Breast epithelium (tissue), 4 donors: Measurements from ENCODE around the gene TMEM143. TPM values are rescaled to one million over a fixed set of nuclear protein-coding genes. Genes with fewer than 3 reads are reported as not detected.

ENCODE experiments used
- DNase-seq, 2 donors: peaks; one replicate each; pipeline ENCODE4 v3.0.0-alpha.2; 2019; ENCODE audit warnings: low spot score in 2 of 2
- H3K27ac ChIP-seq, 2 donors: fragments of 200-600 bp; sonication (generic) in 1 of 2; one replicate each; pipeline ENCODE4 v1.5.1; 2016 to 2019; ENCODE audit warnings: mild to moderate bottlenecking in 1 of 2
- H3K27me3 ChIP-seq, 2 donors: fragments of 200-600 bp; sonication (generic) in 1 of 2; one replicate each; pipeline versions ENCODE4 v1.5.1 to v1.6.0; 2017 to 2019; ENCODE audit warnings: control low read depth in 1 of 2, mild to moderate bottlenecking in 1 of 2
- H3K36me3 ChIP-seq: fragments of 200-600 bp; one replicate; pipeline ENCODE4 v1.5.1; 2019
- H3K4me1 ChIP-seq, 2 donors: fragments of 200-600 bp; sonication (generic); one replicate each; pipeline ENCODE4 v1.5.1; 2016 to 2019; ENCODE audit warnings: control low read depth in 1 of 2
- H3K4me3 ChIP-seq, 3 donors: fragments of 200-600 bp; sonication (generic); 1 replicate in 2 of 3; 2 replicates in 1 of 3; pipeline ENCODE4 v1.5.1; 2016 to 2019; ENCODE audit warnings: mild to moderate bottlenecking in 3 of 3, moderate library complexity in 2 of 3
- H3K9me3 ChIP-seq, 2 donors: fragments of 200-600 bp; sonication (generic) in 1 of 2; one replicate each; pipeline ENCODE4 v1.5.1; 2016 to 2019; ENCODE audit warnings: control low read depth in 1 of 2
- CTCF ChIP-seq, 3 donors: fragments of 450-650 bp; IDR thresholded peaks; one replicate each; pipeline ENCODE4 v1.5.1; 2016 to 2017; ENCODE audit warnings: antibody characterized with exemption in 3 of 3, mild to moderate bottlenecking in 3 of 3, moderate library complexity in 3 of 3
- POLR2A ChIP-seq: fragments of 450-650 bp; IDR thresholded peaks from one replicate; pipeline ENCODE4 v1.6.1; 2016; ENCODE audit warnings: antibody characterized with exemption, mild to moderate bottlenecking, moderate library complexity
- POLR2AphosphoS5 ChIP-seq, 3 donors: sonication (generic); formaldehyde crosslinking; IDR thresholded peaks; one replicate each; pipeline ENCODE4 v1.6.1; 2017; ENCODE audit warnings: antibody characterized with exemption in 3 of 3
- intact Hi-C: fragments of 100-400 bp; cut with DNase I; formaldehyde crosslinking; loops from one replicate; pipeline ENCODE4 v1.15.1; 2023; ENCODE audit warnings: low total_unique reads
- total RNA-seq, 3 donors: library from RNA; depleted of rRNA; stranded (reverse); fragments of >200 nt; gene quantifications; one replicate each; pipeline ENCODE4 v1.1.0, GENCODE V29; 2016

The TMEM143 gene
- total RNA-seq, 3 donors from 2014 or later = 5.9 to 10.5 (median 6.2) TPM

DNA sequence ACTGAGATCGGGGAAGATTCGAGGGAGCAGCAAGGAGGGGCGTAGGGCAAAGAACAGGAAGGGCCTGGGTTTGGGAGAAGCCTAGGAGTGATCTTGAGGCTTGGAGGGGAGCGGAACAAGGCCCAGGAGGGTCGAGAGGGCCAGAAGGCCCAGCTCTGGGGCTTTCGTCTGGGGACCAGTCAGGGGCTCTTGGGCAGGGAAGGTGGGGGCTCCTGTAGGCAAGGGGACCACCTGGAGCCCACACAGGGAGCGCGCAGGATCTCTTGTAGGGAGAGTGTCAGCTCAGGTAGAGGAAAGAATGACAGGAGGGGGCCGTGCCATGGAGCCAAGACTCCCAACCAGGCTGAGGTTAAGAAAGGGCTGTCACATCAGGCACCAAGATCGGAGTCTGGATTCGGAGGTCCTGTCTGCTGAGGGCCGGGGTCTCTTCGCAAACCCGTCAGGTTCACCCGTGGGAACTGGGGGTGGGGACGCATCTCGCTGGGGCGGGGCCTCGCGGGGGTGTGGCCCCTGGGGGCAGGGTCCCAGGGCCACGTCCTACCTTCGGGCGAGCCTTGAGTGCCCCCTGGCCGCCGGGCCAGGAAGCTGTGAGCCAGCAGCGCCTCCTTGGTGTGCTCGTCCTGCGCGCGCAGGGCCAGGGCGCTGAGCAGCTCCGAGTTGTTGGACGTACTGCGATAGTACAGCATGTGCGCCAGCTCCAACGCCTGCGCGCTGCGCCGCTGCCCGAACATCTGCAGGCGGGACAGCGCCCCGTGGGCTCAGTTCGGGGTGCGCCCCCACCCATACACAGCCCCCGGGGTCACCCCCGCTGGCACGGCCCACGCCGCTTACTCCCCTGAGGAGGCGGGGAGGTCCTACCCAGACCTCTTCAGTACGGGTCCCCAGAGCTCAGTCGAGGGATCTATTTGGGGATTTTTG, 30.0 kb downstream of the TMEM143 start:
- intact Hi-C loops = no loop called here
- Histone ChIP-seq H3K27me3 (no peaks in the 10 kb centered on the region), H3K36me3 (no peaks in the 10 kb centered on the region), H3K4me3 (peak overlapping the region; percentile 36 to 68 (median 55)), H3K9me3 (no peaks in the 10 kb centered on the region), H3K4me1 (peaks cover 0 to 3% of the 10 kb centered on the region in 2 donors), H3K27ac (peak overlapping the region; percentile 88 to 94)
- peak in 2 of 3 donors; percentile 50 to 74 for TF ChIP-seq CTCF (IDR thresholded peaks at IDR 0.05)
- TF ChIP-seq POLR2A = no peak
- TF ChIP-seq POLR2AphosphoS5 (IDR thresholded peaks at IDR 0.05) = peak in 2 of 3 donors; percentile 22 to 33
- DNase-seq = peak; percentile 86 to 87

DNA sequence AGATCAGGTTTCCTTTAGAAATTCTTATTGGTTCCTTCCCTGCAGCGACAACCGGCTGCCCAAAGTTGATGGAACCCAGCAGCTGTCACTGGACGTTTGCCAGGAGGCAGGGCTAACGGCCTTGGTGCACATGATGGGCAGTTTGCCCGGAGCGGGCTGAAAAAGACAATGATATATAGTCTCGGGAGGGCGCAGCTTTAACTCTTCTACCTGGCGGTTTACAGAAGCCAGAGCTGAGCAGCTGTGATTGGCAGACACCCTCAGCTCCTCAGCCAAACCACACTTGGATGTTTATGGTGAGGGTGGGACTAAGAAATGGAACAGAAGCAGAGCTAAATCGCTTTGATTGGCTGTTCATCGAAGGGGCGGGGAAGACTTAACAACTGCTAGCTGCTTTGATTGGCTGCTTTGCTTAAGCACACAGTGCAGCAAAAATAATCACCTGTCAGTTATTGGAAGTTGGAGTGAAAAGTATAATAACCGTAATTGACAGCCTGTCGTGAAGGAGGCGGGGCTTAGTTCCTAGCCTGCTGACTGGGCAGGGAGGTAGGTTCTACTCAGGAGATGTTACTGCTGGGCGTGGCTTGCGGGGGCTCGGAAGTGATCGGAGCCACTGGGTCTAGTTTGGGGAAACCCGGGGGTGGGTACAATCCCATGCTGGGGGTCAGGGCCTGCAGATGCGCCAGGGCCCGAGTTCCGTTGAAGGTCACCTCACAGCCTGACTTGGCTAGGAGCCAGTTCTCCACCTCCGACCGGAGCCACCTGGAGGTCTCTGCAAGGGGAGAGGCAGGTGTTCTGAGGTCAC, 30.9 kb downstream of the TMEM143 start:
- TF ChIP-seq POLR2AphosphoS5 (IDR thresholded peaks at IDR 0.05) = peak; percentile 18 to 42 (median 31)
- no peak for TF ChIP-seq POLR2A
- peak; percentile 89 to 96 for DNase-seq
- H3K4me3 ChIP-seq = peak overlapping the region; percentile 33 to 68 (median 55)
- no peaks in the 10 kb centered on the region for H3K36me3 ChIP-seq
- peaks cover 0 to 3% of the 10 kb centered on the region in 2 donors for H3K4me1 ChIP-seq
- H3K9me3 ChIP-seq = no peaks in the 10 kb centered on the region
- no peaks in the 10 kb centered on the region for H3K27me3 ChIP-seq
- intact Hi-C loops = no loop called here
- peak overlapping the region; percentile 88 to 94 for H3K27ac ChIP-seq

DNA sequence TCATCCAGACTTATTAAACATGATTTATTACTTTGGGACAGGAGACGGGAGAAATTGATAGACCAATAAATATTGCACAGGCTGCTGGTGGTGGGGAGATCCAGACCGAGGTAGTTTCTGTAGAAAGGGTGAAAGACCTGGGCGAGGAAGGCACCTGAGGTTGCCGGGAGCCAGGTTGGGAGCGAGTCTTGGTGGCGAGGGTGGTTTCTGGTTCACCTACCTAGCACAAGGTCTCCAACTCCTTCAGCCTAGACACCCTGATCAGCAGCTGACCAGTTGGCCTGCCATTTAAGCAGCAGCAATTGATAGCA, 31.4 kb downstream of the TMEM143 start:
- DNase-seq = no peak
- Histone ChIP-seq H3K4me3 (peak overlapping the region; percentile 3 to 68 (median 55)), H3K27ac (peak overlapping the region; percentile 88 to 94), H3K27me3 (no peaks in the 10 kb centered on the region), H3K9me3 (no peaks in the 10 kb centered on the region), H3K36me3 (no peaks in the 10 kb centered on the region), H3K4me1 (peaks cover 0 to 3% of the 10 kb centered on the region in 2 donors)
- intact Hi-C loops = no loop called here
- TF ChIP-seq POLR2A (no peak), POLR2AphosphoS5 (IDR thresholded peaks at IDR 0.05) (no peak), CTCF (IDR thresholded peaks at IDR 0.05) (no peak)

DNA sequence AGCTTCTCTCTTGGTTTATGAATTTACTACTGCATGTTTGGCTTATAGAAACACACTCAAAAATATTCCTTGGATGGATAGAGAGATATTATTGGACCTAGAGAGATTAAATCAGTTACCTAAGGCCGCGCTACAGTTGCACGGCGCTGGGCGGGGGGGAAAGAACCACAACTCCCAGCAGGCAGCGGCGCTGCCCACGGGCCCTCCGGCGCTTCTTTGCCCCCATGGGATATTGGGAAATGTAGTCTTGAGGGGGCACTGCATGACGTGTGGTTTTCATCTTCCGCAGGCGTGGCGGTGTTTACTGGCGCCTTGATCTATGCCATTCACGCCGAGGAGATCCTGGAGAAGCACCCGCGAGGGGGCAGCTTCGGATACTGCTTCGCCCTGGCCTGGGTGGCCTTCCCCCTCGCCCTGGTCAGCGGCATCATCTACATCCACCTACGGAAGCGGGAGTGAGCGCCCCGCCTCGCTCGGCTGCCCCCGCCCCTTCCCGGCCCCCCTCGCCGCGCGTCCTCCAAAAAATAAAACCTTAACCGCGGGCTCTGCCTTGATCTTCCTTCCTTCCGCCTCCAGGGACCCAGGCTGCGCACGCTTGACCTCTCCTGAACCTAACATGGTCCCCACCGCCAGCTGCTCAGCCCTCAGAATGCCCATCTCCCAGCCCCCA, 33.6 kb downstream of the TMEM143 start:
- peak; percentile 88 to 91 for DNase-seq
- H3K27ac ChIP-seq = peak overlapping the region; percentile 91 to 98
- H3K9me3 ChIP-seq = no peaks in the 10 kb centered on the region
- intact Hi-C loops = no loop called here
- H3K27me3 ChIP-seq = no peaks in the 10 kb centered on the region
- H3K36me3 ChIP-seq = no peaks in the 10 kb centered on the region
- TF ChIP-seq POLR2AphosphoS5 (IDR thresholded peaks at IDR 0.05) (peak; percentile 59 to 91 (median 71)), POLR2A (no peak)
- H3K4me3 ChIP-seq = peak overlapping the region; percentile 27 to 66 (median 64)
- peaks cover 3 to 4% of the 10 kb centered on the region in 2 donors for H3K4me1 ChIP-seq

DNA sequence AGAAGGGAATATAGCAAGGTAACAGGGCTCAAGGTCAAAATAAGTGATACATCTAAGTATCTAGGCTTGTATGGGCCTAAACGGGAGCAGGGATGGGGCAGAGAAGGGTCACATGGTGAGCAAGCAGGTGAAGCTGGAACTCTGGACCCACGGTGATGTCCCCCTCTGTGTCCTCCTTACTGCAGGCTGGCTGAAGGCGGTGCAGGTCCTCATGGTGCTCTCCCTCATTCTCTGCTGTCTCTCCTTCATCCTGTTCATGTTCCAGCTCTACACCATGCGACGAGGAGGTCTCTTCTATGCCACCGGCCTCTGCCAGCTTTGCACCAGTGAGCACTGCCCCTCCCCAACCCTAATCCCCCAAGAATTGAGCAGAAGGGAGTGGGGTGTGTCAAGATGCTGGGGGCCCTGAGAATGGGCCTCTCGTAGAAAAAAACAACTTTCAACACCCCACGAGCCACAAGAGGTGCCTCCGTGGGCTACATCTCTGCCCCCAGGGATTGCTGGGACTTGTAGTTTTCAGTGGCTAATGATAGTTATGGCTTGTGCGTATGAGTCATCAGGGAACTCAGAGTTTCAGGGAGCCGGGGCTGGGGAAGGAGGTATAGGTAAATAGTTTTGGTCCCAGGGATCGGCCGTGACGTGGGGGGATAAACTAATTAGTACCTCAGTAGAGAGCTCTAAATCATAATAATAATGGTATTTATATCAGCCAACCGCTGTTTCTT, 34.4 kb downstream of the TMEM143 start:
- no peaks in the 10 kb centered on the region for H3K36me3 ChIP-seq
- no peak for DNase-seq
- H3K27me3 ChIP-seq = no peaks in the 10 kb centered on the region
- TF ChIP-seq POLR2AphosphoS5 (IDR thresholded peaks at IDR 0.05) (no peak), POLR2A (no peak), CTCF (IDR thresholded peaks at IDR 0.05) (no peak)
- peak overlapping the region in 1 of 3 donors; percentile 64 for H3K4me3 ChIP-seq
- H3K27ac ChIP-seq = peak overlapping the region in 1 of 2 donors; percentile 98
- intact Hi-C loops = no loop called here
- H3K4me1 ChIP-seq = peaks cover 3 to 4% of the 10 kb centered on the region in 2 donors
- H3K9me3 ChIP-seq = no peaks in the 10 kb centered on the region
